ENCODE data around the gene RFC4. TPM values are rescaled to one million over a fixed set of nuclear protein-coding genes. Genes with fewer than 3 reads are reported as not detected.
A peak's percentile ranks its signal among the peaks of the same experiment; 100 is the strongest.

RFC4 gene
- total and polyA plus RNA-seq, 9 of the 15 experiments (the other 6 are each of a cell fraction or from before 2014, with no cell fraction given), result 105 to 227 (median 180) TPM

DNA sequence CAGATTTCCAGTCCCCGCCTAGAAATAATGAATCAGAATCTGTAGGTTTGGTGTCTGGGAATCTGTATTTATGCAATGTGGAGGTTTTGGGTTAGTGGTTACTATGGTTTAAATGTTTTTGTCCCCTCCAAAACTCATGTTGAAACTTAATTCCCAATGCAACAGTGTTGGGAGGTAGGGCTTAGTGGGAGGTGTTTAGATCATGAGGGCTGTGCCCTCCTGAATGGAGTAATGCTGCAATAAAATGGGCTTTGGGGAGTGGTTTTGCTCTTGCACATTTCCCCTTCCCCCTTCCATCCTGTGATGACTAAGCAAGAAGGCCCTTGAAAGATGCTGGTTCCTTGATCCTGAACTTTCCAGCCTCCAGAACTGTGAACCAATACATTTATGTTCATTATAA lies 9.2 kb upstream of the RFC4 start (continued):
- TF ChIP-seq, protein P1, sequence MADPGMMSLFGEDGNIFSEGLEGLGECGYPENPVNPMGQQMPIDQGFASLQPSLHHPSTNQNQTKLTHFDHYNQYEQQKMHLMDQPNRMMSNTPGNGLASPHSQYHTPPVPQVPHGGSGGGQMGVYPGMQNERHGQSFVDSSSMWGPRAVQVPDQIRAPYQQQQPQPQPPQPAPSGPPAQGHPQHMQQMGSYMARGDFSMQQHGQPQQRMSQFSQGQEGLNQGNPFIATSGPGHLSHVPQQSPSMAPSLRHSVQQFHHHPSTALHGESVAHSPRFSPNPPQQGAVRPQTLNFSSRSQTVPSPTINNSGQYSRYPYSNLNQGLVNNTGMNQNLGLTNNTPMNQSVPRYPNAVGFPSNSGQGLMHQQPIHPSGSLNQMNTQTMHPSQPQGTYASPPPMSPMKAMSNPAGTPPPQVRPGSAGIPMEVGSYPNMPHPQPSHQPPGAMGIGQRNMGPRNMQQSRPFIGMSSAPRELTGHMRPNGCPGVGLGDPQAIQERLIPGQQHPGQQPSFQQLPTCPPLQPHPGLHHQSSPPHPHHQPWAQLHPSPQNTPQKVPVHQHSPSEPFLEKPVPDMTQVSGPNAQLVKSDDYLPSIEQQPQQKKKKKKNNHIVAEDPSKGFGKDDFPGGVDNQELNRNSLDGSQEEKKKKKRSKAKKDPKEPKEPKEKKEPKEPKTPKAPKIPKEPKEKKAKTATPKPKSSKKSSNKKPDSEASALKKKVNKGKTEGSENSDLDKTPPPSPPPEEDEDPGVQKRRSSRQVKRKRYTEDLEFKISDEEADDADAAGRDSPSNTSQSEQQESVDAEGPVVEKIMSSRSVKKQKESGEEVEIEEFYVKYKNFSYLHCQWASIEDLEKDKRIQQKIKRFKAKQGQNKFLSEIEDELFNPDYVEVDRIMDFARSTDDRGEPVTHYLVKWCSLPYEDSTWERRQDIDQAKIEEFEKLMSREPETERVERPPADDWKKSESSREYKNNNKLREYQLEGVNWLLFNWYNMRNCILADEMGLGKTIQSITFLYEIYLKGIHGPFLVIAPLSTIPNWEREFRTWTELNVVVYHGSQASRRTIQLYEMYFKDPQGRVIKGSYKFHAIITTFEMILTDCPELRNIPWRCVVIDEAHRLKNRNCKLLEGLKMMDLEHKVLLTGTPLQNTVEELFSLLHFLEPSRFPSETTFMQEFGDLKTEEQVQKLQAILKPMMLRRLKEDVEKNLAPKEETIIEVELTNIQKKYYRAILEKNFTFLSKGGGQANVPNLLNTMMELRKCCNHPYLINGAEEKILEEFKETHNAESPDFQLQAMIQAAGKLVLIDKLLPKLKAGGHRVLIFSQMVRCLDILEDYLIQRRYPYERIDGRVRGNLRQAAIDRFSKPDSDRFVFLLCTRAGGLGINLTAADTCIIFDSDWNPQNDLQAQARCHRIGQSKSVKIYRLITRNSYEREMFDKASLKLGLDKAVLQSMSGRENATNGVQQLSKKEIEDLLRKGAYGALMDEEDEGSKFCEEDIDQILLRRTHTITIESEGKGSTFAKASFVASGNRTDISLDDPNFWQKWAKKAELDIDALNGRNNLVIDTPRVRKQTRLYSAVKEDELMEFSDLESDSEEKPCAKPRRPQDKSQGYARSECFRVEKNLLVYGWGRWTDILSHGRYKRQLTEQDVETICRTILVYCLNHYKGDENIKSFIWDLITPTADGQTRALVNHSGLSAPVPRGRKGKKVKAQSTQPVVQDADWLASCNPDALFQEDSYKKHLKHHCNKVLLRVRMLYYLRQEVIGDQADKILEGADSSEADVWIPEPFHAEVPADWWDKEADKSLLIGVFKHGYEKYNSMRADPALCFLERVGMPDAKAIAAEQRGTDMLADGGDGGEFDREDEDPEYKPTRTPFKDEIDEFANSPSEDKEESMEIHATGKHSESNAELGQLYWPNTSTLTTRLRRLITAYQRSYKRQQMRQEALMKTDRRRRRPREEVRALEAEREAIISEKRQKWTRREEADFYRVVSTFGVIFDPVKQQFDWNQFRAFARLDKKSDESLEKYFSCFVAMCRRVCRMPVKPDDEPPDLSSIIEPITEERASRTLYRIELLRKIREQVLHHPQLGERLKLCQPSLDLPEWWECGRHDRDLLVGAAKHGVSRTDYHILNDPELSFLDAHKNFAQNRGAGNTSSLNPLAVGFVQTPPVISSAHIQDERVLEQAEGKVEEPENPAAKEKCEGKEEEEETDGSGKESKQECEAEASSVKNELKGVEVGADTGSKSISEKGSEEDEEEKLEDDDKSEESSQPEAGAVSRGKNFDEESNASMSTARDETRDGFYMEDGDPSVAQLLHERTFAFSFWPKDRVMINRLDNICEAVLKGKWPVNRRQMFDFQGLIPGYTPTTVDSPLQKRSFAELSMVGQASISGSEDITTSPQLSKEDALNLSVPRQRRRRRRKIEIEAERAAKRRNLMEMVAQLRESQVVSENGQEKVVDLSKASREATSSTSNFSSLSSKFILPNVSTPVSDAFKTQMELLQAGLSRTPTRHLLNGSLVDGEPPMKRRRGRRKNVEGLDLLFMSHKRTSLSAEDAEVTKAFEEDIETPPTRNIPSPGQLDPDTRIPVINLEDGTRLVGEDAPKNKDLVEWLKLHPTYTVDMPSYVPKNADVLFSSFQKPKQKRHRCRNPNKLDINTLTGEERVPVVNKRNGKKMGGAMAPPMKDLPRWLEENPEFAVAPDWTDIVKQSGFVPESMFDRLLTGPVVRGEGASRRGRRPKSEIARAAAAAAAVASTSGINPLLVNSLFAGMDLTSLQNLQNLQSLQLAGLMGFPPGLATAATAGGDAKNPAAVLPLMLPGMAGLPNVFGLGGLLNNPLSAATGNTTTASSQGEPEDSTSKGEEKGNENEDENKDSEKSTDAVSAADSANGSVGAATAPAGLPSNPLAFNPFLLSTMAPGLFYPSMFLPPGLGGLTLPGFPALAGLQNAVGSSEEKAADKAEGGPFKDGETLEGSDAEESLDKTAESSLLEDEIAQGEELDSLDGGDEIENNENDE (IDR thresholded peaks at IDR 0.05; ENCODE audit: low read depth, low read length), result no peak
- TF ChIP-seq TBL1XR1 (IDR thresholded peaks at IDR 0.05; ENCODE audit: low read length in 2 of 2), result no peak
- TF ChIP-seq MAFG (tag; conservative IDR thresholded peaks at IDR 0.05), result peak; percentile 84
- no peak for TF ChIP-seq NELFE (IDR thresholded peaks at IDR 0.05; ENCODE audit: insufficient read depth, insufficient read length)
- TF ChIP-seq BACH1 (tag; IDR thresholded peaks at IDR 0.05), result peak; percentile 51; the same call in 1 of the 2 replicates
- TF ChIP-seq SIRT6 (IDR thresholded peaks at IDR 0.05; ENCODE audit: low read depth, low read length), result no peak
- TF ChIP-seq RCOR1 (IDR thresholded peaks at IDR 0.05; ENCODE audit: borderline replicate concordance in 1 of 2, low read depth in 2 of 2, low read length in 2 of 2), result peak in 1 of 2 experiments; percentile 44; a peak in 1 of 4 replicates
- peak; percentile 25; the same call in 1 of the 2 replicates for TF ChIP-seq EP400 (IDR thresholded peaks at IDR 0.05)
- TF ChIP-seq U2AF1 (optimal IDR thresholded peaks at IDR 0.05; ENCODE audit: low read depth, low read length), result no peak

All from K562 (cell line).